KMS-11 (cell line): ENCODE results near the gene RDX.
A peak's percentile ranks its signal among the peaks of the same experiment; 100 is the strongest.

Experiments used
- H2AFZ ChIP-seq: fragments of 200-600 bp; sonication (generic); 2 replicates; pipeline ENCODE4 v1.6.1; 2016; ENCODE audit warnings: antibody characterized with exemption, mixed run types, low read depth
- H3K27ac ChIP-seq: fragments of 200-600 bp; sonication (generic); 2 replicates; pipeline ENCODE4 v1.6.1; 2016; ENCODE audit warnings: mild to moderate bottlenecking, mixed run types
- H3K27me3 ChIP-seq: fragments of 200-600 bp; sonication (generic); 2 replicates; pipeline ENCODE4 v1.6.1; 2017; ENCODE audit warnings: mild to moderate bottlenecking, low read depth, mixed run types, moderate library complexity; ENCODE audit not compliant: insufficient read depth
- H3K36me3 ChIP-seq: fragments of 200-600 bp; sonication (generic); 2 replicates; pipeline ENCODE4 v1.6.1; 2017; ENCODE audit warnings: mild to moderate bottlenecking, mixed run types; ENCODE audit not compliant: insufficient read depth
- H3K4me1 ChIP-seq: fragments of 200-600 bp; sonication (generic); 2 replicates; pipeline ENCODE4 v1.6.1; 2016; ENCODE audit warnings: mild to moderate bottlenecking, low read depth, mixed run types; ENCODE audit not compliant: poor library complexity, severe bottlenecking
- H3K4me2 ChIP-seq: fragments of 200-600 bp; sonication (generic); 2 replicates; pipeline ENCODE4 v1.7.0; 2016; ENCODE audit warnings: mild to moderate bottlenecking, mixed run types
- H3K4me3 ChIP-seq: fragments of 200-600 bp; sonication (generic); IDR thresholded peaks from 2 replicates; pipeline ENCODE4 v1.6.1; 2017; ENCODE audit warnings: low read depth, low read length, mixed read lengths; ENCODE audit not compliant: insufficient read depth
- H3K79me2 ChIP-seq: fragments of 200-600 bp; sonication (generic); 2 replicates; pipeline ENCODE4 v1.6.1; 2016; ENCODE audit warnings: low read depth, mixed run types; ENCODE audit not compliant: insufficient read depth
- H3K9ac ChIP-seq: fragments of 200-600 bp; sonication (generic); 2 replicates; pipeline ENCODE4 v1.6.1; 2016; ENCODE audit warnings: mild to moderate bottlenecking, mixed run types
- H4K20me1 ChIP-seq: fragments of 200-600 bp; sonication (generic); 2 replicates; pipeline ENCODE4 v1.6.1; 2016; ENCODE audit warnings: mild to moderate bottlenecking, mixed run types; ENCODE audit not compliant: insufficient read depth
- TF ChIP-seq, protein P1 (sequence below): fragments of 200-600 bp; sonication (generic); conservative IDR thresholded peaks from 2 replicates; pipeline ENCODE4 v1.6.1; 2017; ENCODE audit warnings: low read depth, mild to moderate bottlenecking, antibody characterized with exemption, low read length, moderate library complexity, mixed read lengths

Gene RDX

DNA sequence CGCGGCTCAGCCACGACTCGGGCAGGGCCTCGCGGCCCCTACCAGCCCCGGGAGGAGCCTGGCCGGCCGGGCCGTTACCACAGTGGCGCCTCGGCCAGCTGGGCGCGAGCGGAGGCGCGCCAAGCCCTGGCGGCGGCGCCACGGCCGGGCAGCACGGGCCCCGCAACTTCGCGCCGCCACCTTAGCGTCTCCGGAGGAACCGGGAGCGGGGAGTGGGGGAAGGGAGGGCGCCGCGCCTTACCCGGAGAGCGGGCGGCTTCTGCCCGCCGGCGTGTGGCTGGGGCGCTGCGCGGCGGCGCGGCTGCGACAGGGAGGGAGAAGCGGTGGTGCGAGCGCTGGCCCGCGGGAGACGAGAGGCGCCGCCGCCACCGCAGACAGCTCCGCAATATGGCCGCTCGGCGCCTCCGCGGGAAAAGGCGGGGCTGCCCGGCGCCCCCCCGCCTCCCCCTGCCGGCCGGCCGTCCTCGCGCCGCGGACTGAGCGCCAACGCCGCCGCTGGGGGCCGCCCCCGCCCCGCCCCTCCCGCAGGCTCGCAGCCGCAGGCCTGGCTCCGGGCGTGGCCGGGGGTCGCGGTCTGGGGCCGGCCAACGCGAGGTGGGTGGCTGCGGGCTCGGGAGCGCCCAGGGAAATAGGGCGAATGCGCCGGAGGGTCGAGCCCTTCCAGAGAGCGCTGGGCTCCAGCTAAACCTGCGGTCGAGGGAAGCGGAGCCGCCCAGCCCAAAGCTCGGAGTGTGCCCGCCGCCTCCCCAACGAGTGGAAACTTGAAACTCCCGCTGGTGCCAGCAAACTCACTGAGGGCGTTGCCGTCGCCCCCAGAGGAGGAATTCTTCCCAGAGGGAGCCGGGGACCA lies at the start of gene RDX:
Gene RDX (minus strand): TSS at position 389 of the 850 bp plus-strand sequence. CDS start 16,922 bp downstream, outside the sequence.
- H3K79me2 ChIP-seq: peaks cover 42% of the 10 kb centered on the region
- peak within 1 kb of the TSS; percentile 62 for H3K4me2 ChIP-seq
- H3K27me3 ChIP-seq: no peaks in the 10 kb centered on the region
- peak within 1 kb of the TSS; percentile 78 for H3K27ac ChIP-seq
- H3K36me3 ChIP-seq: no peaks in the 10 kb centered on the region
- TF ChIP-seq, protein P1, sequence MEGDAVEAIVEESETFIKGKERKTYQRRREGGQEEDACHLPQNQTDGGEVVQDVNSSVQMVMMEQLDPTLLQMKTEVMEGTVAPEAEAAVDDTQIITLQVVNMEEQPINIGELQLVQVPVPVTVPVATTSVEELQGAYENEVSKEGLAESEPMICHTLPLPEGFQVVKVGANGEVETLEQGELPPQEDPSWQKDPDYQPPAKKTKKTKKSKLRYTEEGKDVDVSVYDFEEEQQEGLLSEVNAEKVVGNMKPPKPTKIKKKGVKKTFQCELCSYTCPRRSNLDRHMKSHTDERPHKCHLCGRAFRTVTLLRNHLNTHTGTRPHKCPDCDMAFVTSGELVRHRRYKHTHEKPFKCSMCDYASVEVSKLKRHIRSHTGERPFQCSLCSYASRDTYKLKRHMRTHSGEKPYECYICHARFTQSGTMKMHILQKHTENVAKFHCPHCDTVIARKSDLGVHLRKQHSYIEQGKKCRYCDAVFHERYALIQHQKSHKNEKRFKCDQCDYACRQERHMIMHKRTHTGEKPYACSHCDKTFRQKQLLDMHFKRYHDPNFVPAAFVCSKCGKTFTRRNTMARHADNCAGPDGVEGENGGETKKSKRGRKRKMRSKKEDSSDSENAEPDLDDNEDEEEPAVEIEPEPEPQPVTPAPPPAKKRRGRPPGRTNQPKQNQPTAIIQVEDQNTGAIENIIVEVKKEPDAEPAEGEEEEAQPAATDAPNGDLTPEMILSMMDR: no peak
- peaks cover 34% of the 10 kb centered on the region for H3K4me1 ChIP-seq
- H2AFZ ChIP-seq: peak within 1 kb of the TSS; percentile 64
- H4K20me1 ChIP-seq: peaks cover 13% of the 10 kb centered on the region; the same call in 1 of the 2 replicates
- peak within 1 kb of the TSS; percentile 89 for H3K9ac ChIP-seq
- no peak within 1 kb of the TSS for H3K4me3 ChIP-seq

DNA sequence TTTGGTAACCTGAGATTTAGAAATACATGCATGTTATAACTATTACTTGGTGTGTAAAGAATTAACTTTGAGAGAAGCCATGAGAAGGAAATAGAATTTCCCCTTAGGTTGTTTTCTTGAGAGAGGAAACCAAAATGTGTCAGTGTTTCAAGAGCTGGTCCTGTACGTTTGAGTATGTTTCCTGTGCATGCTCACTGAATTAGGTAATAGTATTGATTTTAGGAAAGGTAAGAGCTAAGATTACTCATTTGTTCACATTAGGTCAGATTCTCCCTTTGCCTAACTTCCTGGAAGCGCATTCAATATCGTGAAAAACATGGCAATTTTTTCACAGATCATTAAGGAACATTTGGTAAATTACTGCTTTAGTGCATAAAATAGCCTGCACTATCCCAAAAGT lies 49.3 kb upstream of the RDX start:
- no peaks in the 10 kb centered on the region for H3K79me2 ChIP-seq
- H3K9ac ChIP-seq: no peak overlapping the region
- H3K4me3 ChIP-seq: no peak overlapping the region
- H2AFZ ChIP-seq: no peak overlapping the region
- no peak overlapping the region for H3K27ac ChIP-seq
- H4K20me1 ChIP-seq: no peaks in the 10 kb centered on the region
- H3K4me2 ChIP-seq: no peak overlapping the region
- no peaks in the 10 kb centered on the region for H3K27me3 ChIP-seq
- TF ChIP-seq, protein P1: no peak
- H3K36me3 ChIP-seq: no peaks in the 10 kb centered on the region
- H3K4me1 ChIP-seq: peaks cover 27% of the 10 kb centered on the region

DNA sequence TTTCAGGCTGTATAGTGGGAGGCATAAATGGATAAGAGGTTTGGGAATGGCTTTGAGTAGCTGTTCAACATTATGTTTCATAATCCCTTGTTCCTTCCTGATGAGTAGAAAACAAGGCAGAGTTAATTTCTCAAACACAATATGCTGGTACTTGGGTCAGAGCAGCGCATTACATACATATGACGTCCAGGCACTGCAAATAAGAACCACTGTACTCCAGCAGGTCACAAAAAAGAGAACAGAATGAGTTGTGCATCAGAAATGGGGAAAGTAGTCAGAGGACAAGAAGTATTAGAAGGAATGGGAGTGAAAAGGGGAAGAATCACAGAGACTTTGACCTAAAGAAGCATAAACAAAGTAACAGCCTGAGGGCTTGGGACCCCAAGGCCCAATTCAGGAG lies 44.0 kb upstream of the RDX start:
- Histone ChIP-seq H3K4me3 (no peak overlapping the region), H3K27me3 (no peaks in the 10 kb centered on the region), H3K4me1 (no peaks in the 10 kb centered on the region), H3K9ac (no peak overlapping the region), H4K20me1 (no peaks in the 10 kb centered on the region), H3K4me2 (no peak overlapping the region), H3K79me2 (no peaks in the 10 kb centered on the region), H2AFZ (no peak overlapping the region), H3K36me3 (no peaks in the 10 kb centered on the region), H3K27ac (no peak overlapping the region)
- TF ChIP-seq, protein P1: no peak

DNA sequence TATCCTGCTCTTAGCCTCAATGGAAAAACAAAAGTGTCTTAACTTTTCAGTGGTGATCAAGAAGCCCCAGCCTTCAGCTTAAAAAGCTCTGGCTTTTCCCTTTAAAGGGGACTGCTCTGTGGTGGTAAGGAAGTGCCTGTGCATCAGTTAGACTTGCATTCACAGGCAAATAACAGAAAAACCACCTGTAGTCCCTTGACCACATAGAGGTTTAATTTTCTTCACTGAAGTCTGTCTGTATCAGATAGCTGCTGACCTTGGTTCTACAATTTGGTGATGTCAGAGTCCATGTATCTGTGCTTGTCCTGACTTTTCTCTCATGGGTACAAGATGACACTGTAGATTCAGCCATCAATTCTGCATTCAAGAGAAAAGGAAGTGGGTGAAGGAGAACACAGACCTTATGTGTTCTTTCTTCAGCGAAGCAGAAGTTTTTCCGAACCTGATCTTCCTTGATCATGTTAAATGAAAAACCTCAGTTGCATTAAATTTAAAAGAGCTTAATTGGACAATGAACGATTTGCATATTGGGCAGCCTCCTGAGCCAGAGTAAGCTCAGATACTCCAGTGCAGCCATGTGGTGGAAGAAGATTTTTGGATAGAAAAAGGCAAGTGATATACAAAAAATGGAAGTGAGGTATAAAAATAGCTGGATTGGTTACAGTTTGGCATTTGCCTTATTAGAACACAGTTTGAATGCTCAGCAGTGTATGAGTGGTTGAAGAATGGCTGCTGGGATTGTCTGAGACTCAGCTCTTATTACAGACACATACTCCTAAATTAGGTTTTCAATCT lies 43.2 kb upstream of the RDX start:
- H3K27ac ChIP-seq: no peak overlapping the region
- no peak overlapping the region for H3K4me2 ChIP-seq
- H3K4me3 ChIP-seq: no peak overlapping the region
- H3K4me1 ChIP-seq: no peaks in the 10 kb centered on the region
- no peak overlapping the region for H3K9ac ChIP-seq
- no peaks in the 10 kb centered on the region for H3K27me3 ChIP-seq
- no peaks in the 10 kb centered on the region for H3K79me2 ChIP-seq
- H4K20me1 ChIP-seq: no peaks in the 10 kb centered on the region
- H2AFZ ChIP-seq: no peak overlapping the region
- H3K36me3 ChIP-seq: no peaks in the 10 kb centered on the region
- TF ChIP-seq, protein P1: no peak
